GM23248 (cell line): ENCODE data around the gene LYRM4. TPM values are rescaled to one million over a fixed set of nuclear protein-coding genes. Genes with fewer than 3 reads are reported as not detected.

Source experiments
- DNase-seq: peaks from one replicate; pipeline ENCODE4 v3.0.0-alpha.2; 2015
- H2AFZ ChIP-seq: fragments of 200-600 bp; sonication (generic); 2 replicates; pipeline ENCODE4 v1.6.1; 2016; ENCODE audit warnings: antibody characterized with exemption
- H3F3A ChIP-seq: fragments of 200-600 bp; sonication (generic); 2 replicates; pipeline ENCODE4 v1.6.1; 2016; ENCODE audit warnings: mild to moderate bottlenecking, antibody characterized with exemption, mixed run types; ENCODE audit not compliant: insufficient read depth
- H3K27ac ChIP-seq: fragments of 200-600 bp; sonication (generic); 2 replicates; pipeline ENCODE4 v1.5.1; 2016; ENCODE audit warnings: mild to moderate bottlenecking
- H3K27me3 ChIP-seq: fragments of 200-600 bp; sonication (generic); replicated peaks from 2 replicates; pipeline ENCODE4 v1.6.1; 2016; ENCODE audit warnings: mild to moderate bottlenecking; ENCODE audit not compliant: insufficient read depth
- H3K36me3 ChIP-seq: fragments of 200-600 bp; sonication (generic); 2 replicates; pipeline ENCODE4 v1.6.1; 2016; ENCODE audit warnings: low read depth, mild to moderate bottlenecking
- H3K4me1 ChIP-seq: fragments of 200-600 bp; sonication (generic); 2 replicates; pipeline ENCODE4 v1.6.1; 2016; ENCODE audit warnings: mild to moderate bottlenecking; ENCODE audit not compliant: insufficient read depth
- H3K4me2 ChIP-seq: fragments of 200-600 bp; sonication (generic); one replicate; pipeline ENCODE4 v1.6.1; 2016; ENCODE audit warnings: mild to moderate bottlenecking; ENCODE audit not compliant: unreplicated experiment
- H3K4me3 ChIP-seq: fragments of 200-600 bp; sonication (generic); 2 replicates; pipeline ENCODE4 v1.5.1; 2016; ENCODE audit warnings: mild to moderate bottlenecking
- H3K79me2 ChIP-seq: fragments of 200-600 bp; sonication (generic); 2 replicates; pipeline ENCODE4 v1.6.1; 2016; ENCODE audit warnings: mild to moderate bottlenecking; ENCODE audit not compliant: insufficient read depth
- H3K9ac ChIP-seq: fragments of 200-600 bp; sonication (generic); 2 replicates; pipeline ENCODE4 v1.6.1; 2016; ENCODE audit warnings: mild to moderate bottlenecking
- H3K9me2 ChIP-seq: fragments of 200-600 bp; sonication (generic); 2 replicates; pipeline ENCODE4 v1.6.1; 2016; ENCODE audit warnings: mixed run types, mild to moderate bottlenecking, moderate library complexity; ENCODE audit not compliant: insufficient read depth
- H3K9me3 ChIP-seq: fragments of 200-600 bp; sonication (generic); one replicate; pipeline ENCODE4 v1.6.1; 2017; ENCODE audit warnings: low read depth
- H4K20me1 ChIP-seq: fragments of 200-600 bp; sonication (generic); 2 replicates; pipeline ENCODE4 v1.6.0; 2016; ENCODE audit not compliant: insufficient read depth
- EZH2 ChIP-seq: fragments of 200-600 bp; sonication (generic); IDR thresholded peaks from 2 replicates; pipeline ENCODE4 v1.6.1; 2018; ENCODE audit warnings: antibody characterized with exemption, mild to moderate bottlenecking; ENCODE audit not compliant: insufficient read depth, poor library complexity, severe bottlenecking
- EZH2phosphoT487 ChIP-seq: fragments of 200-600 bp; sonication (generic); IDR thresholded peaks from 2 replicates; pipeline ENCODE4 v1.6.1; 2018; ENCODE audit warnings: antibody characterized with exemption, moderate library complexity, mild to moderate bottlenecking, low read depth; ENCODE audit not compliant: insufficient read depth
- WGBS, 2 experiments: methylation state at CpG; one replicate each; pipeline ENCODE4 v1.1.6; 2015 to 2017; ENCODE audit warnings: low lambda C conversion rate in 2 of 2, low coverage in 1 of 2; ENCODE audit errors: missing lambda C conversion rate in 2 of 2; 5-methylcytosine and 5-hydroxymethylcytosine counted together
- in situ Hi-C: fragments of 300-500 bp; cut with MboI; formaldehyde crosslinking; loops from 2 replicates; pipeline ENCODE4 v1.15.0; 2020
- polyA plus RNA-seq: library from polyadenylated mRNA; unstranded; fragments of >200 nt; fragmentation: Nextera tagmentation; extraction: Ambion mirVana; gene quantifications from 2 replicates; pipeline ENCODE4 v1.2.1, GENCODE V29; 2016
- total RNA-seq: library from RNA; depleted of rRNA; stranded (reverse); fragments of >200 nt; shearing (Covaris generic); gene quantifications from 2 replicates; pipeline ENCODE4 v1.2.3, GENCODE V29; 2014

LYRM4 gene
- total and polyA plus RNA-seq, 2 experiments from 2014 or later = 27.1 to 28.0 TPM

GRCh38 chr6:5113096-5113495 is 147.7 kb downstream of the LYRM4 start:
- Histone ChIP-seq H3K9me3 (no peaks in the 10 kb centered on the region), H3K4me3 (no peak overlapping the region), H3K79me2 (no peaks in the 10 kb centered on the region), H3K4me1 (peaks cover 5% of the 10 kb centered on the region; the same call in 1 of the 2 replicates), H3K9ac (no peak overlapping the region), H3K4me2 (no peak overlapping the region), H4K20me1 (no peaks in the 10 kb centered on the region), H3K36me3 (no peaks in the 10 kb centered on the region), H2AFZ (no peak overlapping the region), H3K27me3 (no peaks in the 10 kb centered on the region), H3K27ac (no peak overlapping the region), H3K9me2 (no peaks in the 10 kb centered on the region), H3F3A (0 out of 2 replicates have a peak, but pooled peaks cover 4% of the 10 kb centered on the region)
- WGBS, 2 experiments = 95 to 99% methylated on average over 13 of the region's 13 CpGs
- no peak for DNase-seq
- no peak for TF ChIP-seq EZH2phosphoT487
- TF ChIP-seq EZH2 = no peak
- in situ Hi-C loops = no loop called here

- WGBS, 2 experiments = 73 to 76% methylated on average over 17 of the region's 17 CpGs
- H2AFZ ChIP-seq = no peak overlapping the region
- H3K9me2 ChIP-seq = no peaks in the 10 kb centered on the region
- no peaks in the 10 kb centered on the region for H3K36me3 ChIP-seq
- H3K9me3 ChIP-seq = no peaks in the 10 kb centered on the region
- no peaks in the 10 kb centered on the region for H3K27me3 ChIP-seq
- no peaks in the 10 kb centered on the region for H4K20me1 ChIP-seq
- no peak overlapping the region for H3K27ac ChIP-seq
- no peak for TF ChIP-seq EZH2
- TF ChIP-seq EZH2phosphoT487 = no peak
- H3K4me1 ChIP-seq = peaks cover 5% of the 10 kb centered on the region; the same call in 1 of the 2 replicates
- H3K4me3 ChIP-seq = no peak overlapping the region
- peak overlapping the region; percentile 5 for H3K4me2 ChIP-seq
- 0 out of 2 replicates have a peak, but pooled peaks cover 4% of the 10 kb centered on the region for H3F3A ChIP-seq
- in situ Hi-C loops = no loop called here
- DNase-seq = peak; percentile 90
- H3K79me2 ChIP-seq = no peaks in the 10 kb centered on the region
- H3K9ac ChIP-seq = no peak overlapping the region
These were observed 148.5 kb downstream of the LYRM4 start for GRCh38 chr6:5112066-5112799.

GRCh38 chr6:5111626-5112025 is 149.1 kb downstream of the LYRM4 start:
- H3K79me2 ChIP-seq = no peaks in the 10 kb centered on the region
- no peaks in the 10 kb centered on the region for H3K9me3 ChIP-seq
- peaks cover 5% of the 10 kb centered on the region; the same call in 1 of the 2 replicates for H3K4me1 ChIP-seq
- H3K9ac ChIP-seq = no peak overlapping the region
- no peaks in the 10 kb centered on the region for H3K27me3 ChIP-seq
- in situ Hi-C loops = no loop called here
- no peak overlapping the region for H3K4me2 ChIP-seq
- no peak overlapping the region for H3K27ac ChIP-seq
- H4K20me1 ChIP-seq = no peaks in the 10 kb centered on the region
- DNase-seq = no peak
- H3K4me3 ChIP-seq = no peak overlapping the region
- 76 to 87% methylated on average over 7 of the region's 7 CpGs for WGBS, 2 experiments
- H3F3A ChIP-seq = 0 out of 2 replicates have a peak, but pooled peaks cover 4% of the 10 kb centered on the region
- no peak for TF ChIP-seq EZH2
- TF ChIP-seq EZH2phosphoT487 = no peak
- no peaks in the 10 kb centered on the region for H3K36me3 ChIP-seq
- no peak overlapping the region for H2AFZ ChIP-seq
- no peaks in the 10 kb centered on the region for H3K9me2 ChIP-seq

GRCh38 chr6:5110246-5110645 is 150.5 kb downstream of the LYRM4 start:
- Histone ChIP-seq H3K27ac (no peak overlapping the region), H2AFZ (no peak overlapping the region), H3K9ac (no peak overlapping the region), H3K36me3 (no peaks in the 10 kb centered on the region), H3K9me2 (no peaks in the 10 kb centered on the region), H3K79me2 (no peaks in the 10 kb centered on the region), H3K4me3 (no peak overlapping the region), H3K4me2 (no peak overlapping the region), H3K4me1 (peaks cover 5% of the 10 kb centered on the region; the same call in 1 of the 2 replicates), H4K20me1 (no peaks in the 10 kb centered on the region), H3F3A (0 out of 2 replicates have a peak, but pooled peaks cover 4% of the 10 kb centered on the region), H3K9me3 (no peaks in the 10 kb centered on the region), H3K27me3 (no peaks in the 10 kb centered on the region)
- in situ Hi-C loops = no loop called here
- 91 to 92% methylated on average over 16 of the region's 16 CpGs for WGBS, 2 experiments
- DNase-seq = no peak
- TF ChIP-seq EZH2 = no peak
- no peak for TF ChIP-seq EZH2phosphoT487
